KMS-11 (cell line): Measurements from ENCODE around the gene TCF4.

Experiments used
- H2AFZ ChIP-seq: fragments of 200-600 bp; sonication (generic); 2 replicates; pipeline ENCODE4 v1.6.1; 2016; ENCODE audit warnings: antibody characterized with exemption, mixed run types, low read depth
- H3K27ac ChIP-seq: fragments of 200-600 bp; sonication (generic); 2 replicates; pipeline ENCODE4 v1.6.1; 2016; ENCODE audit warnings: mild to moderate bottlenecking, mixed run types
- H3K27me3 ChIP-seq: fragments of 200-600 bp; sonication (generic); 2 replicates; pipeline ENCODE4 v1.6.1; 2017; ENCODE audit warnings: mild to moderate bottlenecking, low read depth, mixed run types, moderate library complexity; ENCODE audit not compliant: insufficient read depth
- H3K36me3 ChIP-seq: fragments of 200-600 bp; sonication (generic); 2 replicates; pipeline ENCODE4 v1.6.1; 2017; ENCODE audit warnings: mild to moderate bottlenecking, mixed run types; ENCODE audit not compliant: insufficient read depth
- H3K4me1 ChIP-seq: fragments of 200-600 bp; sonication (generic); 2 replicates; pipeline ENCODE4 v1.6.1; 2016; ENCODE audit warnings: mild to moderate bottlenecking, low read depth, mixed run types; ENCODE audit not compliant: poor library complexity, severe bottlenecking
- H3K4me2 ChIP-seq: fragments of 200-600 bp; sonication (generic); 2 replicates; pipeline ENCODE4 v1.7.0; 2016; ENCODE audit warnings: mild to moderate bottlenecking, mixed run types
- H3K4me3 ChIP-seq: fragments of 200-600 bp; sonication (generic); IDR thresholded peaks from 2 replicates; pipeline ENCODE4 v1.6.1; 2017; ENCODE audit warnings: low read depth, low read length, mixed read lengths; ENCODE audit not compliant: insufficient read depth
- H3K79me2 ChIP-seq: fragments of 200-600 bp; sonication (generic); 2 replicates; pipeline ENCODE4 v1.6.1; 2016; ENCODE audit warnings: low read depth, mixed run types; ENCODE audit not compliant: insufficient read depth
- H3K9ac ChIP-seq: fragments of 200-600 bp; sonication (generic); 2 replicates; pipeline ENCODE4 v1.6.1; 2016; ENCODE audit warnings: mild to moderate bottlenecking, mixed run types
- H4K20me1 ChIP-seq: fragments of 200-600 bp; sonication (generic); 2 replicates; pipeline ENCODE4 v1.6.1; 2016; ENCODE audit warnings: mild to moderate bottlenecking, mixed run types; ENCODE audit not compliant: insufficient read depth
- TF ChIP-seq, protein P1 (sequence below): fragments of 200-600 bp; sonication (generic); conservative IDR thresholded peaks from 2 replicates; pipeline ENCODE4 v1.6.1; 2017; ENCODE audit warnings: low read depth, mild to moderate bottlenecking, antibody characterized with exemption, low read length, moderate library complexity, mixed read lengths

TCF4 gene

DNA sequence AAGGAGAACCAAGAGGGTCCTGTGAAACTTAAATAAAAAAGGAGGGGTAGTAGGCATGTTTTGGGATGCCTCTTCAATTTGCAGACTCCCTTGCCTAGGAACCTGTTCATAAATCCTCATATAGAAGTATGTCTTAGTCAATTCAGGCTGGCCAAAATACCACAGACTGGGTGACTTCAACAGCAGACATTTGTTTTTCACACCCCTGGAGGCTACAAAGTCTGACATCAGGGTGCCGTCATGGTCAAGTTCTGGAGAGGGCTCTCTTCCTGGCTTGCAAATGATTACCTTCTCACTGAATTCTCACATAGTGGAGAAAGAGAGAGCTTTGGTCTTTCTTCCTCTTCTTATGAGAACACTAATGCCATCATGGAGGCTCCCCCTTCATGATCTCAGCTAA is 4.1 kb upstream of the TCF4 start:
- TF ChIP-seq, protein P1, sequence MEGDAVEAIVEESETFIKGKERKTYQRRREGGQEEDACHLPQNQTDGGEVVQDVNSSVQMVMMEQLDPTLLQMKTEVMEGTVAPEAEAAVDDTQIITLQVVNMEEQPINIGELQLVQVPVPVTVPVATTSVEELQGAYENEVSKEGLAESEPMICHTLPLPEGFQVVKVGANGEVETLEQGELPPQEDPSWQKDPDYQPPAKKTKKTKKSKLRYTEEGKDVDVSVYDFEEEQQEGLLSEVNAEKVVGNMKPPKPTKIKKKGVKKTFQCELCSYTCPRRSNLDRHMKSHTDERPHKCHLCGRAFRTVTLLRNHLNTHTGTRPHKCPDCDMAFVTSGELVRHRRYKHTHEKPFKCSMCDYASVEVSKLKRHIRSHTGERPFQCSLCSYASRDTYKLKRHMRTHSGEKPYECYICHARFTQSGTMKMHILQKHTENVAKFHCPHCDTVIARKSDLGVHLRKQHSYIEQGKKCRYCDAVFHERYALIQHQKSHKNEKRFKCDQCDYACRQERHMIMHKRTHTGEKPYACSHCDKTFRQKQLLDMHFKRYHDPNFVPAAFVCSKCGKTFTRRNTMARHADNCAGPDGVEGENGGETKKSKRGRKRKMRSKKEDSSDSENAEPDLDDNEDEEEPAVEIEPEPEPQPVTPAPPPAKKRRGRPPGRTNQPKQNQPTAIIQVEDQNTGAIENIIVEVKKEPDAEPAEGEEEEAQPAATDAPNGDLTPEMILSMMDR, result no peak
- H3K4me2 ChIP-seq, result no peak overlapping the region
- H3K4me1 ChIP-seq, result peaks cover 5% of the 10 kb centered on the region
- H3K4me3 ChIP-seq, result no peak overlapping the region
- no peak overlapping the region for H2AFZ ChIP-seq
- H4K20me1 ChIP-seq, result no peaks in the 10 kb centered on the region
- H3K27ac ChIP-seq, result no peak overlapping the region
- peaks cover 15% of the 10 kb centered on the region; the same call in 1 of the 2 replicates for H3K79me2 ChIP-seq
- no peaks in the 10 kb centered on the region for H3K36me3 ChIP-seq
- H3K9ac ChIP-seq, result no peak overlapping the region
- no peaks in the 10 kb centered on the region for H3K27me3 ChIP-seq

DNA sequence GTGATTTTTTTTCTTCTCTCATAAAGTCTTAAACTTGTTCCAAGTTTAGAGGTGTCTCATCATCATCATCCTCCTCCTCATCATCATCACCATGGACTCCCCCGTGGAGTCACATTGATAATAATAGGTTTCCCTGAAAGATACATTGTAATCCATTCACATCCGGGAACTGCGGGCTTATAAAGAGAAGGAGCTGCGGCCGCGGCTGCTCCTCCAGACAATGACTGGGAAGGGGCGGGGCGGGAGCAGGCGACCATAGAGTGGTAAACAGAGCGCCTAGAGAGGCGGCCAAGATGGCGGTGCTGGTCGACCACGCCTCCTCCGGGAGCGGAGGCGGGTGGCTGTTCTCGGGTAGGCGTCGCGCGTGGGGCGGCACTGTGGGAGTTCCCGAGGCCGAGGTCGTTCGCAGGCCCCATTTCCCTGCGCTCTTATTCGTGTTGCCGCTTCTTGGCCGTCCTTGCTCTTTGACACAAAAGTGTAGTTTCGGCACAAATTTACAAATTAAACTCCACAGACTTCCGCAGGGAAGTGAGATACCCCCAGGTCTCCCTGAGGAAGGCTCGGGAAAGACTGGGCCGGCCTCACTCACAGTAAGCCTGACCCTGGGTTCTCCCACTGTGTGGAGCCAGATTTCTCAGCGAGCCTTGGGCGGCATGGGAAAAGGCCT is 1.8 kb upstream of the TCF4 start:
- H3K36me3 ChIP-seq, result no peaks in the 10 kb centered on the region
- peak overlapping the region; percentile 94 for H2AFZ ChIP-seq
- H3K27me3 ChIP-seq, result no peaks in the 10 kb centered on the region
- peaks cover 27% of the 10 kb centered on the region for H3K4me1 ChIP-seq
- peak overlapping the region; percentile 88 for H3K4me2 ChIP-seq
- TF ChIP-seq, protein P1, result no peak
- H3K79me2 ChIP-seq, result peaks cover 26% of the 10 kb centered on the region; the same call in 1 of the 2 replicates
- peak overlapping the region; percentile 85 for H3K27ac ChIP-seq
- no peaks in the 10 kb centered on the region for H4K20me1 ChIP-seq
- H3K9ac ChIP-seq, result peak overlapping the region; percentile 84
- H3K4me3 ChIP-seq, result no peak overlapping the region

DNA sequence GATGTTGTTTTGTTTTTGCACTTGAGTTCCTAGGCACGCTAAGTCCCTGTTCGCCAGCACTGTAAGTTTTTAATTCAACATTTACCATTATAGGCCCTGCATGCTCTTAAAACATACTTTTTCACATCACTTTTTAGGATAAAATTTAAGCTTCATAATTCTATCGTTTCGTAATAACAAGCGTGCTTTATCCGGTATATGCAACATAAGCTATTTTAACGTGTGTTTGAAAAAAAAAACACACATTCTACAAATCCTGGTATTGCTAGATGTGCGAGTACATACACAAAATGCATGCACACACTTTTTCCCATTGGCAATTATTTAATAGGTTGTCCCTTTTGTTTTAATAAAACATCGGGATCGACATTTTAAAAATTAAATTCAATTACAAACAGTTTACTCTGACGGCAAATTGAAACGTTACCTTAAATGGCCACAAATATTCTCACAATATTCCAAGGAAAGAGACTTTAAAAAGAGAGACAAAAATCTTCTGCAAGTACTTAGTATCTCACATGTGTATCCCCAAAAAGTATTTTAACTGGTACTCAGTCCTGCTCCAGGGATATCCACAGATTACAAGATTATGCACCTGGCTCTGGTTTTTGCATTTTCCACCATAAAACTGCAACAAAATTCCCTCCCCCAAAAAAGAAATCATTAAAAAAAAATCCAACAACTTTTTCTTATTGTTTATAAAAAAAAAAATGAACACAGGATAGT is 1.0 kb upstream of the TCF4 start:
- H3K4me2 ChIP-seq, result peak overlapping the region; percentile 88
- H3K27me3 ChIP-seq, result no peaks in the 10 kb centered on the region
- peaks cover 34% of the 10 kb centered on the region for H3K4me1 ChIP-seq
- peak overlapping the region; percentile 94 for H2AFZ ChIP-seq
- no peaks in the 10 kb centered on the region for H4K20me1 ChIP-seq
- peak overlapping the region; percentile 84 for H3K9ac ChIP-seq
- H3K4me3 ChIP-seq, result no peak overlapping the region
- H3K36me3 ChIP-seq, result no peaks in the 10 kb centered on the region
- peak overlapping the region; percentile 85 for H3K27ac ChIP-seq
- H3K79me2 ChIP-seq, result peaks cover 26% of the 10 kb centered on the region; the same call in 1 of the 2 replicates
- TF ChIP-seq, protein P1, result no peak

DNA sequence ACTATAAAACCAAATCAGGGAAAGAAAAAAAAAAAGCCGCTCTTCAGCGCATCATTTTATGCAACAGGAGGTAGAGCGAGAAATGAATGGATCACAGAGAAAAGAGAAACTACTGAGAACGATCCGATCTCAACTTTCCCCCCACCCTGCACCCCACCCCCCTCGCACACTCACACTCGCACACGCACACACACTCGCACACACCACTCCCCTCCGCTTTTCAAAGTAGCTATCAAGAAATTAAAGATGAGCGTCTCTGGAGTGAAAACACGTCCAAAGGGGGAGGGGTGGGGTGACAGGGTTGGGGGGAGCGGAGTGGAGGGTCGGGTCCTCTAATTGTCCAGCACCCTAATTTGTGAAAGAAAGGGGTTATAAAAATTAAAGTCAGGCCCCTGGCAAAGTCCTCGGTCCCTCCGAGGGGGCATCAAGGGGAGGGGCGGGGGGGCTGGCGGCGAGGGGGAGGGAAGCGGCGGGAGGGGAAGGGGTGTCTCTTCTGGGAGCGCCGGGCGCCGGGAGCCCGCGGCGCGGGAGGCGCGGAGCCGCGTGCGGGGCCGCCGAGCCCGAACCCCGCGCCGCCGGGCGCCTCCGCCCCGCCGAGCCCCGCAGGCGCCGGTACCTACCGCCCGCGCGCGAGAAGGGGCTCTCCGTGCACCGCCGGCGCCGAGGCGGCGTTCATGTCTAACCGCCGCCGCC is 428 bp downstream of the TCF4 start:
- peak overlapping the region; percentile 84 for H3K9ac ChIP-seq
- peak overlapping the region; percentile 13; the same call in 1 of the 2 replicates for H3K4me2 ChIP-seq
- peaks cover 34% of the 10 kb centered on the region for H3K4me1 ChIP-seq
- H4K20me1 ChIP-seq, result no peaks in the 10 kb centered on the region
- H3K79me2 ChIP-seq, result peaks cover 26% of the 10 kb centered on the region; the same call in 1 of the 2 replicates
- H2AFZ ChIP-seq, result peak overlapping the region; percentile 94; the same call in 1 of the 2 replicates
- TF ChIP-seq, protein P1, result no peak
- no peak overlapping the region for H3K4me3 ChIP-seq
- peak overlapping the region; percentile 85 for H3K27ac ChIP-seq
- no peaks in the 10 kb centered on the region for H3K36me3 ChIP-seq
- no peaks in the 10 kb centered on the region for H3K27me3 ChIP-seq
